ENCODE results near the gene EXOC2. TPM values are rescaled to one million over a fixed set of nuclear protein-coding genes. Genes with fewer than 3 reads are reported as not detected.

The EXOC2 gene
- total and polyA plus RNA-seq, 2 experiments from 2014 or later: 28.9 to 29.2 TPM

GRCh38 chr6:679282-679681 is 13.7 kb downstream of the EXOC2 start:
- Histone ChIP-seq H3K27ac (no peak overlapping the region), H3K9me3 (ENCODE audit: low read depth) (no peaks in the 10 kb centered on the region), H3K4me1 (ENCODE audit: low read depth) (peaks cover 8% of the 10 kb centered on the region), H3K4me3 (no peak overlapping the region), H3K27me3 (no peaks in the 10 kb centered on the region), H3K36me3 (no peaks in the 10 kb centered on the region)
- TF ChIP-seq CTCF (IDR thresholded peaks at IDR 0.05; ENCODE audit: low read depth, low read length): no peak
- no peak for DNase-seq (ENCODE audit: low read depth in 1 of 2, low spot score in 1 of 2)

GRCh38 chr6:678520-678919 is 14.4 kb downstream of the EXOC2 start:
- Histone ChIP-seq H3K27ac (no peak overlapping the region), H3K4me1 (ENCODE audit: low read depth) (peaks cover 2% of the 10 kb centered on the region), H3K4me3 (no peak overlapping the region), H3K27me3 (no peaks in the 10 kb centered on the region), H3K9me3 (ENCODE audit: low read depth) (no peaks in the 10 kb centered on the region), H3K36me3 (no peaks in the 10 kb centered on the region)
- TF ChIP-seq CTCF (IDR thresholded peaks at IDR 0.05; ENCODE audit: low read depth, low read length): no peak
- DNase-seq (ENCODE audit: low read depth in 1 of 2, low spot score in 1 of 2): no peak

GRCh38 chr6:677919-678318 is 15.0 kb downstream of the EXOC2 start:
- Histone ChIP-seq H3K27me3 (no peaks in the 10 kb centered on the region), H3K27ac (no peak overlapping the region), H3K4me3 (no peak overlapping the region), H3K36me3 (no peaks in the 10 kb centered on the region), H3K4me1 (ENCODE audit: low read depth) (no peaks in the 10 kb centered on the region), H3K9me3 (ENCODE audit: low read depth) (no peaks in the 10 kb centered on the region)
- DNase-seq (ENCODE audit: low read depth in 1 of 2, low spot score in 1 of 2): no peak
- TF ChIP-seq CTCF (IDR thresholded peaks at IDR 0.05; ENCODE audit: low read depth, low read length): no peak

GRCh38 chr6:674956-675355 is 18.0 kb downstream of the EXOC2 start:
- Histone ChIP-seq H3K27me3 (no peaks in the 10 kb centered on the region), H3K4me1 (ENCODE audit: low read depth) (no peaks in the 10 kb centered on the region), H3K9me3 (ENCODE audit: low read depth) (no peaks in the 10 kb centered on the region), H3K4me3 (no peak overlapping the region), H3K27ac (no peak overlapping the region), H3K36me3 (no peaks in the 10 kb centered on the region)
- no peak for TF ChIP-seq CTCF (IDR thresholded peaks at IDR 0.05; ENCODE audit: low read depth, low read length)
- peak in 1 of 2 donors; percentile 46 for DNase-seq (ENCODE audit: low read depth in 1 of 2, low spot score in 1 of 2)

GRCh38 chr6:674406-674805 is 18.5 kb downstream of the EXOC2 start:
- Histone ChIP-seq H3K27me3 (no peaks in the 10 kb centered on the region), H3K27ac (no peak overlapping the region), H3K36me3 (no peaks in the 10 kb centered on the region), H3K9me3 (ENCODE audit: low read depth) (no peaks in the 10 kb centered on the region), H3K4me1 (ENCODE audit: low read depth) (no peaks in the 10 kb centered on the region), H3K4me3 (no peak overlapping the region)
- no peak for TF ChIP-seq CTCF (IDR thresholded peaks at IDR 0.05; ENCODE audit: low read depth, low read length)
- DNase-seq (ENCODE audit: low read depth in 1 of 2, low spot score in 1 of 2): no peak
